B cell (primary cell): ENCODE data around the gene MEIS3.
"Not testable (repeated sequence)": the region's sequence is repeated elsewhere in the genome, so short reads cannot be mapped to it uniquely, and the experiment has no call there.

Source experiments
- CTCF ChIP-seq: fragments of 200-600 bp; IDR thresholded peaks from one replicate; pipeline ENCODE4 v1.8.0; 2022; ENCODE audit warnings: antibody characterized with exemption, mild to moderate bottlenecking
- EZH2 ChIP-seq: IDR thresholded peaks from 2 replicates; pipeline ENCODE4 v1.6.1; 2012; ENCODE audit warnings: borderline replicate concordance, low read depth, mild to moderate bottlenecking, moderate library complexity, low read length; ENCODE audit not compliant: insufficient read depth, poor library complexity, severe bottlenecking

DNA sequence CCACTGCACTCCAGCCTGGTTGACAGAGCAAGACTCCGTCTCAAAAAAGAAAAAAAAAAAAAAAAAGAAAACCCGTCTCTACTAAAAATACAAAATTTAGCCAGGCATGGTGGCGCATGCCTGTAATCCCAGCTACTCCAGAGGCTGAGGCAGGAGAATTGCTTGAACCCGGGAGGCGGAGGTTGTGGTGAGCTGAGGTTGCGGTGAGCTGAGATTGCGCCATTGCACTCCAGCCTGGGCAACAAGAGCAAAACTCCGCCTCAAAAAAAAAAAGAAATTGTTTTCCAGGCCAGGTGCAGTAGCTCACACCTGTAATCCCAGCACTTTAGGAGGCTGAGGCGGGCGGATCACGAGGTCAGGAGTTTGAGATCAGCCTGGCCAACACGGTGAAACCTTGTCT is 32.7 kb downstream of the MEIS3 start:
- TF ChIP-seq CTCF, EZH2: not testable (repeated sequence)
